ENCODE data around the gene IRF2BP1.

The IRF2BP1 gene

DNA sequence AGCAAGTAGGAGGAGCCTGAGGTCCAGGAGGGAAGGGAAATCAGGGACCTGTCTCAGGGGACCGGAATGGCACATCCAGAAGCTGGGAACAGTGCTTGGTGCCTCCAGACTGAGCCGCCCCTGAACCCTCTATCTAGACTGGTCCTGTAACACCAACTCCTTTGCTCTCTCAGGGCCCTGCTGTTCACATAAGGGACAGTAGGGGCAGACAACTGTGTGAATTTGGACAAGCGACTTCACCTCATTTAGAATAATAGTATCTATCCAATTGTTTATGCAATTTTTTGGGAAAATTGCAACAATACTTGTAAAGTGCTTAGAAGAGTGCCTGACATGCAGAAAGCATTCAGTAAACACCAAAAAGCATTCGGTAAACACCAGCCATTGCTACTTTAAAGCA is 37.0 kb downstream of the IRF2BP1 start:
- no peak for DNase-seq
- TF ChIP-seq GATA1 (IDR thresholded peaks at IDR 0.05; ENCODE audit: low read depth, low read length): no peak
- no peak for TF ChIP-seq POLR2A (IDR thresholded peaks at IDR 0.05; ENCODE audit: low read length)

DNA sequence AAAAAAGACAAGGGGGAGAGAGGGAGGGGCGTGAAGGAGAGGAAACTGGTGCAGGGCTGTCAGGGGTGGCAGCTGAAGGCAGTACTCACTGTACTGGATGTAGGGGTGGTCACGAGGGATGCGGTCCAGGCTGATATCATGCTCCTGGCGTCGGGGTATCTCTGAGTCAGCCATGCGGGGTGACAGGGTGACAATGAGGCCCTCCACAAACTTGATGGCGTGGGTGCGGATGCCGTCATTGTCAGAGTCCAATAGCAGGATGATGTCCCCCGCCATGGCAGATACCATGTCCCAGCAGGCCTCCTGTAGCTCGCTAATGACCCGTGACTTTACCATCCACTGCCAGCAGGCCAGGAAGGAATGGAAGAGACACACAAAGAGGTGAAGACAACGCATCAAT is 38.3 kb downstream of the IRF2BP1 start:
- no peak for DNase-seq
- TF ChIP-seq GATA1 (IDR thresholded peaks at IDR 0.05; ENCODE audit: low read depth, low read length) (no peak), POLR2A (IDR thresholded peaks at IDR 0.05; ENCODE audit: low read length) (no peak)

DNA sequence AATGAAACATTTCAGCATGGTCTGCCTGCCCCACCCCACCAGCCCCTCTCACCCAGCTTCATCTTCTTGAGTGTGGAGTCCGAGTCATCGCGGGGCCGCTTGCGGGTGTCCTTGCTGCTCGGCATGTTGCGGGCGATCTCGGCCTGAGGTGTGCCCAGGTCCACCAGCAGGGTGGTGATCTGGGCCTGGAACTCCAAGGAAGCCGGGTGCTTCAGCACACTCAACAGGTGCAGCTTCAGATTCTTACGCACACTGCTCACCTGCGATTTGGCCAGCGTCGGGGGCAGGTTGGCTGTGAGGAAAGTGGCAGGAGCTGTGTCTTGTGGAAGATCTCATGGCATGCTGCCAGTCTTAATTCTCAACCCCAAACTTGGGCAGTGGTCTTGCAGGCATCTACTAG is 43.7 kb downstream of the IRF2BP1 start:
- DNase-seq: no peak

DNA sequence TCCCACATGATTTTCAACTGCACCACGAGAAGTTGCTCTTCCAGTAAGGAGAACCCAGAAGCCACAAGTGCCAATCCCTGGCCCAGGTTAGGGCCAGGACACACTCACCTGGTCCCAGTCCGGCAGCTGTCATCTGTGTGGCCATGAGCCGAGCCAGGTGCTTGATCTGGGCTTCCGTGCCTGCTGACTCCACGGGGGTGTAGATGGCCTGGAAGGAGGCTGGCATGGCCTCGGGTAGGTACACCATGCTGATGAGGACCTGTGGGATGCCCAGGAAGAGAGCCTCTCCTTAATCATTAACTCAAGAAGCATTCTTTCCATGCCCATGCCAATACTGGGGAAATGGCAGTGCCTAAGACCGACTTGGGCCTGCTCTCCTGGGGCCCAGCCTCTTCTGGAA is 51.0 kb downstream of the IRF2BP1 start:
- TF ChIP-seq POLR2A (IDR thresholded peaks at IDR 0.05; ENCODE audit: low read length) (no peak), GATA1 (IDR thresholded peaks at IDR 0.05; ENCODE audit: low read depth, low read length) (no peak)
- no peak for DNase-seq

More for the DNA sequence above, 43.7 kb downstream of the IRF2BP1 start:
- no peak for TF ChIP-seq GATA1 (IDR thresholded peaks at IDR 0.05; ENCODE audit: low read depth, low read length)
- no peak for TF ChIP-seq POLR2A (IDR thresholded peaks at IDR 0.05; ENCODE audit: low read length)

Data from erythroblast (primary cell).